ENCODE results near the gene ZG16B. TPM values are rescaled to one million over a fixed set of nuclear protein-coding genes. Genes with fewer than 3 reads are reported as not detected.

The ZG16B gene
- total RNA-seq, 4 donors from 2014 or later = 1.3 to 15.9 TPM; not detected in 2

GRCh38 chr16:2806286-2806685 lies 23.8 kb upstream of the ZG16B start:
- DNase-seq = no peak
- TF ChIP-seq POLR2A (IDR thresholded peaks at IDR 0.05) = no peak
- TF ChIP-seq, protein P1, sequence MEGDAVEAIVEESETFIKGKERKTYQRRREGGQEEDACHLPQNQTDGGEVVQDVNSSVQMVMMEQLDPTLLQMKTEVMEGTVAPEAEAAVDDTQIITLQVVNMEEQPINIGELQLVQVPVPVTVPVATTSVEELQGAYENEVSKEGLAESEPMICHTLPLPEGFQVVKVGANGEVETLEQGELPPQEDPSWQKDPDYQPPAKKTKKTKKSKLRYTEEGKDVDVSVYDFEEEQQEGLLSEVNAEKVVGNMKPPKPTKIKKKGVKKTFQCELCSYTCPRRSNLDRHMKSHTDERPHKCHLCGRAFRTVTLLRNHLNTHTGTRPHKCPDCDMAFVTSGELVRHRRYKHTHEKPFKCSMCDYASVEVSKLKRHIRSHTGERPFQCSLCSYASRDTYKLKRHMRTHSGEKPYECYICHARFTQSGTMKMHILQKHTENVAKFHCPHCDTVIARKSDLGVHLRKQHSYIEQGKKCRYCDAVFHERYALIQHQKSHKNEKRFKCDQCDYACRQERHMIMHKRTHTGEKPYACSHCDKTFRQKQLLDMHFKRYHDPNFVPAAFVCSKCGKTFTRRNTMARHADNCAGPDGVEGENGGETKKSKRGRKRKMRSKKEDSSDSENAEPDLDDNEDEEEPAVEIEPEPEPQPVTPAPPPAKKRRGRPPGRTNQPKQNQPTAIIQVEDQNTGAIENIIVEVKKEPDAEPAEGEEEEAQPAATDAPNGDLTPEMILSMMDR (IDR thresholded peaks at IDR 0.05) = no peak
- no peaks in the 10 kb centered on the region for H3K27me3 ChIP-seq
- intact Hi-C loops (cut with DNase I; ENCODE audit: low total_unique reads) = no loop called here
- peaks cover 0 to 10% of the 10 kb centered on the region in 2 donors for H3K9me3 ChIP-seq
- H3K36me3 ChIP-seq = no peaks in the 10 kb centered on the region
- no peak overlapping the region for H3K4me3 ChIP-seq
- no peak overlapping the region for H3K27ac ChIP-seq
- H3K4me1 ChIP-seq = no peaks in the 10 kb centered on the region

GRCh38 chr16:2808181-2808580 lies 21.9 kb upstream of the ZG16B start:
- intact Hi-C loops (cut with DNase I; ENCODE audit: low total_unique reads) = no loop called here
- H3K27me3 ChIP-seq = no peaks in the 10 kb centered on the region
- no peak for DNase-seq

DNA sequence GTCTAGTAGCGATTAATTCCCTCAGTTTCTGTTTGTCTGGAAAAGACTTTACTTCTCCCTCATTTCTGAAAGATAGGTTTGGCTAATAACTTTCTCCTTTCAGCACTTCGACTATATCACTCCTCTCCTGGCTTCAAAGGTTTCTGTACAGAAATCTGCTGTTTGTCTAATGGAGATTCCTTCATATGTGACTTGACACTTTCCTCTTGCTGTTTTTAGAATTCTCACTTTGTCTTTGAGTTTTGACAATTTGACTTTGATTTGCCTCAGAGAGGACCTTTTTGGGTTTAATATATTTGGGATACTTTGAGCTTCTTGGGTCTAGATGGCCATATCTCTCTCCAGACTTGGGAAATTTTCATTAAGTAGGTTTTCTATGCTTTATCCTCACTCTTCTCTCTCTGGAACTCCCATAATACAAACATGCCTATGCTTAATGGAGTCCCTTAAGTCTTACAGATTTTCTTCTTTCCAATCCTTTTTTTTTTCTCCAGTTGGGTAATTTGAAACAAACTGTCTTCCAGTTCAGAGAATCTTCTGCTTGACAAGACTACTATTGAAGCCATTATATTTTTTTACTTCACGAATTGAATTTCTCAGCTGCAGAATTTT lies 20.8 kb upstream of the ZG16B start:
- no peak for DNase-seq
- Histone ChIP-seq H3K9me3 (peaks cover 0 to 1% of the 10 kb centered on the region in 2 donors), H3K4me1 (no peaks in the 10 kb centered on the region), H3K4me3 (no peak overlapping the region), H3K27me3 (no peaks in the 10 kb centered on the region), H3K36me3 (no peaks in the 10 kb centered on the region), H3K27ac (no peak overlapping the region)
- TF ChIP-seq, protein P1 (IDR thresholded peaks at IDR 0.05) = no peak
- TF ChIP-seq POLR2A (IDR thresholded peaks at IDR 0.05) = no peak
- intact Hi-C loops (cut with DNase I; ENCODE audit: low total_unique reads) = no loop called here

More at GRCh38 chr16:2808181-2808580, 21.9 kb upstream of the ZG16B start:
- no peaks in the 10 kb centered on the region for H3K36me3 ChIP-seq
- H3K4me1 ChIP-seq = no peaks in the 10 kb centered on the region
- no peak overlapping the region for H3K4me3 ChIP-seq
- no peak overlapping the region for H3K27ac ChIP-seq
- TF ChIP-seq POLR2A (IDR thresholded peaks at IDR 0.05) = no peak
- TF ChIP-seq, protein P1 (IDR thresholded peaks at IDR 0.05) = no peak
- H3K9me3 ChIP-seq = peaks cover 0 to 10% of the 10 kb centered on the region in 2 donors

DNA sequence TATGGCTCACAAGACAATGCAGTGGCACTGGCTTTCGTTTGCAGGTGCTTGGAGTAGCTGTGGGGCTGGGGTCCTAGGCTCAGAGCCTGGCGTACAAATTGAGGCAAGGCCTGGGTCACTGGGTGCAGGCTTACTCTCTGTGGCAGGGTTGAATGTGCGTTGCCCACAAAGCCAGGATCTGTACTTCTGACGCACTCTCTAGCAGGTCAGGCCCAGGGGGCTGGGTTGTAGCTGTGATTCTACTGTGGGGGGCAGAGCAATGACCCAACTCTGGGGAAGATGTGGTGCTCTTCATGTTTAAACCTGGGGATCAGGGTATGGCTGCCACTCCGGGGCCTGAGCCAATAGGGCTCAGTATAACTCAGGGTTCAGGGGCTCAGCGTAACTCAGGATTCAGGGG lies 19.5 kb upstream of the ZG16B start:
- Histone ChIP-seq H3K9me3 (no peaks in the 10 kb centered on the region), H3K27ac (no peak overlapping the region), H3K4me1 (no peaks in the 10 kb centered on the region), H3K4me3 (no peak overlapping the region), H3K27me3 (no peaks in the 10 kb centered on the region), H3K36me3 (no peaks in the 10 kb centered on the region)
- no peak for DNase-seq
- TF ChIP-seq, protein P1 (IDR thresholded peaks at IDR 0.05) = no peak
- intact Hi-C loops (cut with DNase I; ENCODE audit: low total_unique reads) = no loop called here

- H3K4me1 ChIP-seq = no peaks in the 10 kb centered on the region
- H3K27me3 ChIP-seq = no peaks in the 10 kb centered on the region
- no peaks in the 10 kb centered on the region for H3K36me3 ChIP-seq
- H3K4me3 ChIP-seq = no peak overlapping the region
- no peaks in the 10 kb centered on the region for H3K9me3 ChIP-seq
- intact Hi-C loops (cut with DNase I; ENCODE audit: low total_unique reads) = no loop called here
- no peak overlapping the region for H3K27ac ChIP-seq
- no peak for DNase-seq
- TF ChIP-seq POLR2A (IDR thresholded peaks at IDR 0.05) = no peak
- TF ChIP-seq, protein P1 (IDR thresholded peaks at IDR 0.05) = no peak
These were observed 18.2 kb upstream of the ZG16B start for GRCh38 chr16:2811703-2812471.
